Muscle of back (tissue), 11 donors: ENCODE results near the gene CHRDL2. TPM values are rescaled to one million over a fixed set of nuclear protein-coding genes. Genes with fewer than 3 reads are reported as not detected.

Experiments used
- DNase-seq, 3 donors: peaks; one replicate each; pipeline versions ENCODE4 v3.0.0 to v3.0.0-alpha.2; 2013
- polyA plus RNA-seq, 10 donors: library from polyadenylated mRNA; unstranded; fragments of 120-200 nt; gene quantifications; one replicate each; pipeline ENCODE4 v1.2.1, GENCODE V29; 2013; ENCODE audit not compliant: insufficient read length in 10 of 10

CHRDL2 gene
- polyA plus RNA-seq, 10 donors, result 0.41 to 7.4 (median 2.7) TPM

GRCh38 chr11:74686792-74687191, 44.4 kb downstream of the CHRDL2 start:
- no peak for DNase-seq

GRCh38 chr11:74685905-74686304, 45.3 kb downstream of the CHRDL2 start:
- DNase-seq, result peak in 2 of 3 donors; percentile 29 to 36

DNA sequence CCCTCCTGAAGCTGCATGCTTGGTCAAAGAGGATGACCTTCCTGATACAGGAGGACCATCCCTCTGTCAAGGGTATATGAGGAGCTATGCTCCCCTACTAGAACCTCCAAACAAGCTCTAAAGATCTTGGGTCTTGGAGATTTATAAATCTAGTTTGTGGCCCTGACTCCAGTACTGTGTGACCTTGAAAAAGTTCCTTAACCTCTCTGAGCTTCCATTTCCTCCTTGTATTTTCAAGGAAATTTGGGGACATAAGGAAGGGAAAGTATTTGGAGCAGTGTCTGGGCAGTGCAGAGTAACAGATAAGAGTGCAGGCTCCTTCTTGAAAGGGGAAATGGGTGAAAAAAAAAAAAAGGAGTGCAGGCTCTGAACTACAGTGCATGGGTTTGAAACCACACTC, 45.9 kb downstream of the CHRDL2 start:
- DNase-seq, result no peak

DNA sequence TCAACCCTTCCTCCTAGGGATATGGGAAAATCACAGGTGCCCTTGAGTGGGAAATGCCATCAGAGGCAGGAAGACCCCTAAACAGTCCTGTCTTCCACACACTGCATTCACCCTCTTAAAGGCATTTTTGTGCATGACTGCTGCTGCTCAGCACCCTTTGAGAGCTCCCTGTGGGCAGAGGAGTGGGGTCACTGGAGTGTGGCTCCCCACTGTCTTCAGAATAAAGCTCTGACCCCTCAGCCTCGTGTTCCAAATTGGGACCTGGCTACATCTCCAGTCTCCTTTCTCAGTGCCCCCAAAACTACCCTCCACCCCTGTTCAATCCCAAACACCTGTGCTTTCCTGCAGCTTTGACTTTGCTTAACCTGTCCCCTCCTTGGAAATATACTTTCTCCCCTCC, 46.6 kb downstream of the CHRDL2 start:
- no peak for DNase-seq

DNA sequence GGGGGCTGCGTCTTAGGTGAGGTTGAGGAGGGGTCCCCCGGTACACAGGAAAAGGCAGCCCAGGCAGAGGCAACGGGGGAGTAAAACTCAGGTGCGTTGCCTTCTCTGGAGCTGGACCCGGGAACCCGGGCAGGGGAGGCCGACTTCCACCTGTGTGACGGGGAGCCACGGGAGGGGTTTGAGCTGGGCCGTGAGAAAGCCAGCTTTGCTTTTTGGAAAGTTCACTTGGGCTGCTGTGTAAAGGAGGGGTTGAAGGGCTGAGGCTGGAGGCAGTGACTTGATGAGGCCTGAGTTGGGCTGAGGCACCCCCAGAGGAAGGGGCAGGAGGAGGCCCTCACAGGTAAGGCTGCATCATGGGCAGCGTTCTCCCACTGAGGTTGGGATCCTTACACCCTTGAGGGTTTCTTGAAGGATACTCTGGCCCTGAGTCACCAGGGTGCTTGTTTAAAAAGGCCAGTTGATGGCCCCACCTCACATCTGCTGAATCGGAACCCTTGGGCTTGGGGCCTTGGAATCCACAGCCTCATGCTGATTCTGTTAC, 47.2 kb downstream of the CHRDL2 start:
- no peak for DNase-seq

DNA sequence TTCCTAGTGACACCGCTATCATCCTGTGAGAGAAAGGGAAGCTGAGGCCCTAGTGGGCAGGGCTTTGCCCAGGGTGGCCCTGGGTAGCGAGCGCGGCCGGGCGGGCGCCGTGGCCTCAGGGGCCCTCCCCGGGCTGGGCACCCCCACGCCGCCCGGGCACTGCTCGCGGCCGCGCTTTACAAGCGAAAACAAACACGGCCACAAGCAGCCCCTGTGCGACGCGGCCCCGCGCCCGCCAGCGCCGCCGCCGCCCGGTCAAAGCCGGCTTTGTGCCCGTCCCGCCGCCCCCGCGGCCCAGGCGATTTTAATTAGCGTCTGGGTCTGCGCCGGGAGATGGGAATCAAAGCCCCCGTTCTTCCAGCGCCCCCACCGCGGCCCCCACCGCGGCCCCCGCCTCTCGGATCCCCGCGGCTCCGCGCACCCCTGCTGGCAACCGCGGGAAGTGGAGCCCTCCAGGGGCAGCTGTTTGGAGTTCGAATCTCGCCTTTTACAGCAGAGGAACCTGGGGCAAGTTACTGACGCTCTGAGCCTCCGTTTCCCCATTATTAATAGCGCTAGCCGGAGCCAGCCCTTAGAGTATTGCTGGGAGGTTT, 47.9 kb downstream of the CHRDL2 start:
- peak in 2 of 3 donors; percentile 36 to 70 for DNase-seq

DNA sequence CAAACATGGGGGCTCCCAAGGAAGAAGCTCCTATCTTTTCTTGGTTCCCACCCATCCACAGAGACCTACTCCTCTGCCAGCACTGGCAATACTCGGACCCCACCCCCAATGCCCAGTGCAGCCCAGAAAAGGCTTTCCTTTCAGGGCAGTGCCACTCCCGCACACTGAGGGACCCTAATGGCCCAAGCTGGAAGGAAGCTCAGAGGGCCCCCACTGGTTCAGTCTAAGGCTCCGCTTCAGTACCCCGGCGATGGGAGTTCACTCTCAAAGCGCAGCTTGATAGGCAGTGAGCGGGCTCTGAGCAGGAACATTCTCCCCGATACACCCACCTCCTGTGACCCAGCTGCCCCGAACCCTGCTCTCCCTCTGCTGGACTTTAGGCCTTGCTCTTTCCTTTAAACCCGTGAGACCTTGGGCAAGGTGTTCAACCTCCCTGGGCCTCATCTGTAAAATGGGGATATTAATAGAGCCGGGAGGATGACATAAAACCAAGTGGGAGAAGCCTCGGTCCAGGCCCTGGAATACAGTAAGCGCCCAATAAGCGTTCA, 48.4 kb downstream of the CHRDL2 start:
- no peak for DNase-seq

- no peak for DNase-seq
Measured at GRCh38 chr11:74681686-74682651, 49.3 kb downstream of the CHRDL2 start.

DNA sequence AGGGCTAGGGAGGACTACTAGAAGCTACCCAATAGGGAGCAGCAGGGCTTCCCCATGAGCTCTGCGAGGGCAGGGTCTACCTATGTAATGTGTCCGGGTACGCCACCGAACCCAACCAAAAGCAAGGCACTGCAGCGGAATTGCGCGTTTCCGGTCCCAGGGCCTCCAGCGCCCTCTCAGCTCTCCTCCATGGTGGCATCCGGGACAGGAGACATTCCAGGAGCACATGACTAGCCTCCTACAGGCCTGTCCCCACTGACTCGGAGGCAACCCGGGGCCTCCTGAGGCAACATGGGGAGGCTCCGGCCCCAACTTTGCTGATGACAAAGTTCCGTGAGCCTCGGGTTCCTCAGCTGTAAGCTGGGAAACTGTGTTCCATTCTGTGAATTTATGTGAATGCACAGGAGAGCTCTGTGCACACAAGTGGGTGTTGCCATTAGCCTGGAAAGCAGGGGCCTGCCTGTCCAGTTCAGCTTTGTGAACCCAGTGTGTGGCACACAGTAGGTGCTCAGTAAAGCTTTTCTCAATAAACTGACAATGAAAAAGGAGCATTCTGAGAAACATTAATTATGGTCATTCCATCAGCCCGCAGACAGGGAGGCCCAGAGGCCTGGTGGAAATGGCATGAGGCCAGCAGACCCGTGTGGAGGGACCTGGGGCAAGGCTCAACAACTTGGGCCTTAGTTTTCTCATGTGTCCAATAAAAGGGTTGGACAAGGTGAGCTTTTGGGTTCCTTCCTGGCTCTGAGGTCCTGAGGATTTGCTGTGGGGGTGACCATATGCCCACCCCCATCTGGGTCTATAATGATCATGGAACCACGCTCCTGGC, 50.3 kb downstream of the CHRDL2 start:
- DNase-seq, result no peak

- DNase-seq, result no peak
Measured at GRCh38 chr11:74680035-74680671, 51.1 kb downstream of the CHRDL2 start.

- no peak for DNase-seq
Measured at GRCh38 chr11:74679513-74679865, 51.7 kb downstream of the CHRDL2 start.

GRCh38 chr11:74678591-74679512, 52.4 kb downstream of the CHRDL2 start:
- DNase-seq, result no peak

DNA sequence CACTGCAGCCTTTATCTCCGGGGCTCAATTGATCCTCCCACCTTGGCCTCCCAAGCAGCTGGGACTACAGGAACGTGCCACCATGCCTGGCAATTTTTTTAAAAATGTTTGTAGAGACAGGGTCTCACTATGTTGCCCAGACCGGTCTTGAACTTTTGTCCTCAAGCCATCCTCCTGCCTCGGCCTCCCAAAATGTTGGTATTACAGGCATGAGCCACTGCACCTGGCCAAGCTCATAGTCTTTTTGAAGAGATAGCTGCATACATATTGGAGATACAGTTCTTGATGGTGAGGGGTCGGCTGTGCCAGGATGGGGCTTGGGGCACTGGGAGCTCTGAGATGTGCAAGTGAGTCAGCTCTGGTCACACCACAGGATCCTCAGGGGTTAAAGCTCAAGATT, 53.2 kb downstream of the CHRDL2 start:
- DNase-seq, result no peak

DNA sequence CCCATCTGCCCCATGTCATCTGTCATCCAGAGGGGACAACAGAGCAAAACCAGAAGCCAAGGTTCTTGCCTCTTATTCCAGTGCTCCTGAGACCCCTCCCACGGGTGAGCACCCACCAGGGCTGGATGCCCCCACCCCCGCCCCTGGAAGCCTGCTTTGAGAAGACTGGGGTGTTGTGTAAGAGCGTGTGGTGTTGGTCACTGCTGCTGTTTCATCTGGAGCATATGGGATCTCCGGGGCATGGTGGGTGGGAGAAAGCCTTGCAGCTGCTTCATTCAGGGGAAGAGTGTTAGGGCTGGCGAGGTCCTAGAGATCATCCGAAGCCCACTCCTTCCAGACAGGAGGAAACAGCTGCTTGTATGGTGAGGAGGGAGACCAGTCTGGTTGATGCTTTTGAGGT, 54.1 kb downstream of the CHRDL2 start:
- peak in 1 of 3 donors; percentile 42 for DNase-seq

GRCh38 chr11:74676596-74676995, 54.6 kb downstream of the CHRDL2 start:
- DNase-seq, result no peak

DNA sequence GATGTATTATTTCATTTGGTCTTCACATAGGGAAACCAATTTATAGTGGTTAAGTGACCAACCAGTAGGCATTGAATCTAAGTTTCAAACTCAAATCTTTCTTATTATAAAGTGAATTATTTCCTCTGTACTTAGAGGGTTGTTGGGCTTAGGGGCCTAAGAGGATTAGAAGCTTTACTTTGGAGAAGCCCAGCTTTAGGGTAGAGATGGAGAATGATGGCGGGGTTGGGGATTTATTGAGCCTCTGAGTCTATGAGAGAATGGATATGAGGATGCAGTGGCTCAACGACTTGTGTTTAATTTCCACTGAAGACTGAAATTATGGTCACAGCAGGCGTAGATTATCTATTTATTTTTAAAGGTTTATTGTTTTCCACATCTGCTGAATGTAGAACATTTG, 55.5 kb downstream of the CHRDL2 start:
- no peak for DNase-seq

DNA sequence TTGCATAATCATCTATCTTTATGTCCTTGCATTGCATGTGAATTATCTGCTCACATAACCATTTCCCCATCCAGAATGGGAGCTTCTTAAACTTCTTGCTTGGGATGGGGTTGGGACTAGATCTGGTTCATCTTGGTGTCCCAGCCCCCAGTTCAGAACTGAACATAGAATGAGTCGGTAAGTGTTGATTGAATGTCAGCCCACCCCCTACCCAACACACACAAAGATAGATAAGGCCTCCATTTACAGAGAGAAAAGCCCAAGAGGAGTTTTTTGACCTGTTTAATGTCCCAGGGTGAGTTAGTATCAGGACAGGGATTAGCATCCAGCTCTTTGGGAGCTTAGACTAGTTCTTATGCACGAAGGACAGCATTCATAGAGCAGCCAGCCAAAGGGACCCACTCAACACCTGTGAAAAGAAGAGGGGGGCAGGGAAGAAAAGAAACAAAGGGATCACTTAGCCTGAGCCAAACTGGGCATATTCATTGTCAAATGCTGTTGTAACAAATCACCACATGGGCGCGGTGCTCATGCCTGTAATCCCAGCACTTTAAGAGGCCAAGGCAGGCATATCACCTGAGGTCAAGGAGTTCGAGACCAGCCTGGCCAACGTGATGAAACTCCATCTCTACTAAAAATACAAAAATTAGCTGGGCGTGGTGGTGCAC, 57.4 kb downstream of the CHRDL2 start:
- no peak for DNase-seq

DNA sequence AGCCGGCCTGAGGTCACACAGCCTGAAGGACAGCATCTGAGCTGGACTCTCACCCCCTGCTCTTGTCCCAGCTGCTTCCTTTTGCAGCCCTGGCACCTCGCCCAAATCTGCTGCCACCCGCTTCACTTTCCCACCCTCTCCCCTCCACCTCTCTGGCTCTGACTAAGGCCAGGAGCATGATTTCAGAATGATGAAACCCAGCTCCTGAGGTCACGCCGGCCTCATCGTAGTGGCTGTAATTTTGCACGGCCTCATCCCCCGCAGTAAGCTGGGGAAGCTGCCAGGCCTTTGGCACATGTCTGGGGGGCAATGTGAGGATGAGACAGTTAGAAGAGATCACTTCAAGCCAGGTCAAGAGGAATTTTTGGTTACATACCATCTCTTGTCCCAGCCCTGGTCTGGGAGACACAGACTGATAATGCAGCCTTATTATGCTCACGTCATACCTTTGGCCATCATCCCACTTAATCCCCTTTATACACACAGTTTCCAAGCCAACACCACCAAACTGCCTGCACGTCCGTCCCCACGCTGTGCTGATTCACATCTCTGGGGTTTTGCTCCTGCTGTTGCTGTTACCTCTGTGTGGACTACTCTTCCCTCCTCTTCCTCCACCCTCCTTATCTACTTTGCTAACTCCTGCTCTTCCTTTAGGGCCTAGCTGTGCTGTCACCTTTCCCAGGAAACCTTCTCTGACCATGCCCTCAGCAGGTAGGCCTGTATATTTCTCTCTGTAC, 58.1 kb downstream of the CHRDL2 start:
- peak; percentile 53 to 93 (median 80) for DNase-seq
